ENCODE results near the gene POU3F3.

Gene POU3F3

DNA sequence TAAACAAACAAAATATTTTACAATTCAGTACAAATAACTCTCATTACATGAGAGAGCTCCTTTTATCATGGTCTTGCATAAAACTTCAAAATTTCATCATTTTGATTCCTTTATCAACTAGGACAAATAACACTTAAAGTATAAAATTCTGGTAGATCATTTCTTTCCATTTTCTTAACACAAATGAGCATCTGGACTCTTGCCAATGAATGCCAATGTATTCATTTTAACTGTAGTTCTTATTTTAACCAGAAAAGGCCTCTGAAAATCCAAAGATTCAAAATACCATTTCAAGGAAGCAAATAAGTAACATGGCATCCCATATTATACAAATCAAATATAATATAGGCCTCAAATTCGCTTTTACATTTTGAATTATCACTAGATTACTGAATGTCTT is 13.8 kb upstream of the POU3F3 start:
- TF ChIP-seq, protein P1, sequence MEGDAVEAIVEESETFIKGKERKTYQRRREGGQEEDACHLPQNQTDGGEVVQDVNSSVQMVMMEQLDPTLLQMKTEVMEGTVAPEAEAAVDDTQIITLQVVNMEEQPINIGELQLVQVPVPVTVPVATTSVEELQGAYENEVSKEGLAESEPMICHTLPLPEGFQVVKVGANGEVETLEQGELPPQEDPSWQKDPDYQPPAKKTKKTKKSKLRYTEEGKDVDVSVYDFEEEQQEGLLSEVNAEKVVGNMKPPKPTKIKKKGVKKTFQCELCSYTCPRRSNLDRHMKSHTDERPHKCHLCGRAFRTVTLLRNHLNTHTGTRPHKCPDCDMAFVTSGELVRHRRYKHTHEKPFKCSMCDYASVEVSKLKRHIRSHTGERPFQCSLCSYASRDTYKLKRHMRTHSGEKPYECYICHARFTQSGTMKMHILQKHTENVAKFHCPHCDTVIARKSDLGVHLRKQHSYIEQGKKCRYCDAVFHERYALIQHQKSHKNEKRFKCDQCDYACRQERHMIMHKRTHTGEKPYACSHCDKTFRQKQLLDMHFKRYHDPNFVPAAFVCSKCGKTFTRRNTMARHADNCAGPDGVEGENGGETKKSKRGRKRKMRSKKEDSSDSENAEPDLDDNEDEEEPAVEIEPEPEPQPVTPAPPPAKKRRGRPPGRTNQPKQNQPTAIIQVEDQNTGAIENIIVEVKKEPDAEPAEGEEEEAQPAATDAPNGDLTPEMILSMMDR (IDR thresholded peaks at IDR 0.05; ENCODE audit: control insufficient read depth, insufficient read depth, low read depth, low read length, missing control alignments): no peak
- no peak for DNase-seq (ENCODE audit: low read depth)
- no peak overlapping the region for H3K4me3 ChIP-seq (ENCODE audit: control insufficient read depth, low read depth, low read length)

DNA sequence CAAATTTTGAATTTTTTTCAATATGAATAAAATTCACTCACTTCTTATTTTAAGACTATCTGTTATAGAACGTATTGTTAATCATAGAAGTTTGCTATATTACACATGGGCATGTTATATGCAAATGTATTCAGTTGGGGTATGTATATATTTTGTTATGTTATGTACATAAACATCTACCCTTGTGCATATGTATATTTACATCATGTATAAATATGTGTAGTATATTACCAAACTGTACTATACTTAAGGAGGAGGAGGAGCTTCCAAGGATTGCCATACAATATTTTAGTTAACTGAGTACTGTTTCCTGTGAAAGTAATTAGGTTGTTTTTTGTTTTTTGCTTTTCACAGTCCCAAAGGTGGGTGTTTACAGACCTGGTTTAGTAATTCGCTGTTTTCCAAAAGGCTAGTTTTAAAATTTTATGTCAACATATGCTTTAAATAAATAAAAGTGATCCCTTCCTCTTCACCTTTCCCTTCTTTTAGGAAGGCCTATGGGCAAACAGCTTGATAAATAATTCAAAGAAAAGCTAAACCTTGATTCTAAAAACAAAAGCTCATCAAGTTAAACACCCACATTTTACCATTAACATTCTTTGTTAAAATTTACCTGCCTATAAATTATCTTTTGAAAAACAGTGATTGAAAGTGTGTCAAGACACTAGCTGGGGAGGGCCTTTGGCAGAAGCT is 12.9 kb upstream of the POU3F3 start:
- DNase-seq (ENCODE audit: low read depth): no peak
- TF ChIP-seq, protein P1 (IDR thresholded peaks at IDR 0.05; ENCODE audit: control insufficient read depth, insufficient read depth, low read depth, low read length, missing control alignments): no peak
- no peak overlapping the region for H3K4me3 ChIP-seq (ENCODE audit: control insufficient read depth, low read depth, low read length)

DNA sequence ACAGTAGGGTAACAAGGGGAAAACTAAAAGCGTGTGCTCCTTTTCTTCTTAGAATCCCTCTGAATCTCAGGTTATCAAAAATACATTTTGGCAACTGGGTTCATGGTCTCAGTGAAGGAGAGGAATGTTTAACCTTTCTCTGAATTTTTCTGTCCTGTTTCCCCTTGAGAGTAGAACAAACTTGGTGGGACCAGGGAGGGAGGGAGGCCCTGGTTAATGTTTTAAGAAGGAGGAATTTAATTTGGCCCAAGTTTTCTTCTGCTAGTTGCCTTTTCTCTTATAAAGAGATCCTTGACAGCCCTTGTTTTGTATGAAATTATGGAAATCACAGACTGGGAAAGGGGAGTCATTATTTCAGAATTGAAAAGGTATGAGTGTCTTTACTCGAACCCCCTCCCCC is 12.2 kb upstream of the POU3F3 start:
- no peak overlapping the region for H3K4me3 ChIP-seq (ENCODE audit: control insufficient read depth, low read depth, low read length)
- TF ChIP-seq, protein P1 (IDR thresholded peaks at IDR 0.05; ENCODE audit: control insufficient read depth, insufficient read depth, low read depth, low read length, missing control alignments): no peak
- DNase-seq (ENCODE audit: low read depth): no peak

DNA sequence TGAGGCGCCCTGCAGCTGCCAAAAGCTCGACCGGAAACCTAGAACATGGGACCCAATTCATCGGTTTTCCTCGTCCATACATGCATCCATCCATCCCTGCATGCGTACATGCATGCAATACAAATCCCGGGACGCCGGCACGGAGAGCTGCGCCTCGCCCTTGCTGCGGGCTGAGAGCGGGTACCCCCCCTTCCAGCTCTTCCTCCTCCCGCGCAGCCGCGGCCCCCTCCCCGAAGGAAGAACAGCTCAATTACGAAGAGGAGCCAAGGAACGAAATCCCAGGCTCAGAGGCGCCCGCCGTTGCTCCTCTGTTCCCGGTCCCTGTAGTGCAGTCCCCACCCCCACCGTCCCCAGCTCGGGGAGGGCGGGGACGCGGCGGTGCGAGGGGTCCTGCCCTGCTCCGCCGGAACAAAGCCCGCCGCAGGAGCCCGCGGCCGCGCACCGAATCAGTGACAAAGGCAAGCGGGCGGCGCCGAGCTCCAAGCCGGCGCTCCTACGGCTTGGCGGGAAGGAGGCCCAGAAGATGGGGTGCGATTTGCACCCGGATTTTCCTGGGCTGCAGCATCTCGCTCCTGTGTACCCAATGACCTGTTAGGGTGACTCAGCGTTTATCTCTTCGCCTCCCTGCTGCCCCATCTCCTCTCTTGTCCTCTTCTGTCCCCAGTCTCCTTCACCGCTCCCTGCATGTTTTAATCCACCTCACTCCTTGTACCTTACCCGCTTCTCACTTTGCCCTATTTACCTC is 8.9 kb upstream of the POU3F3 start:
- DNase-seq (ENCODE audit: low read depth): no peak
- H3K4me3 ChIP-seq (ENCODE audit: control insufficient read depth, low read depth, low read length): no peak overlapping the region
- TF ChIP-seq, protein P1 (IDR thresholded peaks at IDR 0.05; ENCODE audit: control insufficient read depth, insufficient read depth, low read depth, low read length, missing control alignments): no peak

DNA sequence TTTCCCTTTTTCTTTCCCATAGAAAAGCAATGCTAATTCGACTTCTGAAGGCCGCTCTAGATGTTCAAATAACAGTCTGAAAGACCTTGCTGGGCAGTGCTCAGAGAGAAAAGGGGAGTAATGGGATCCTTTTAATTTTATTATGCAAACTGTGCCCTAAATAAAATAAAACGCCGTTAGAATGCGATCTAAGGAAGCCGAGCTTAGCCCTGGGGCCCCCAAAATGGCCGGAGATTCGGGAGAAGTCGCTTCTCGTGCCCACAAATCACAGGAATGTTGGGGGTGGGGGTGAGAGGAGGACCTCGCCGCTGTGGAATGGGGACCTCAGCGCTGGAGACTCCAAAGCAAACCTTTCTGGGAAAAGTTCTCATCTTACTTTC is 8.4 kb upstream of the POU3F3 start:
- H3K4me3 ChIP-seq (ENCODE audit: control insufficient read depth, low read depth, low read length): no peak overlapping the region
- no peak for DNase-seq (ENCODE audit: low read depth)
- TF ChIP-seq, protein P1 (IDR thresholded peaks at IDR 0.05; ENCODE audit: control insufficient read depth, insufficient read depth, low read depth, low read length, missing control alignments): no peak

DNA sequence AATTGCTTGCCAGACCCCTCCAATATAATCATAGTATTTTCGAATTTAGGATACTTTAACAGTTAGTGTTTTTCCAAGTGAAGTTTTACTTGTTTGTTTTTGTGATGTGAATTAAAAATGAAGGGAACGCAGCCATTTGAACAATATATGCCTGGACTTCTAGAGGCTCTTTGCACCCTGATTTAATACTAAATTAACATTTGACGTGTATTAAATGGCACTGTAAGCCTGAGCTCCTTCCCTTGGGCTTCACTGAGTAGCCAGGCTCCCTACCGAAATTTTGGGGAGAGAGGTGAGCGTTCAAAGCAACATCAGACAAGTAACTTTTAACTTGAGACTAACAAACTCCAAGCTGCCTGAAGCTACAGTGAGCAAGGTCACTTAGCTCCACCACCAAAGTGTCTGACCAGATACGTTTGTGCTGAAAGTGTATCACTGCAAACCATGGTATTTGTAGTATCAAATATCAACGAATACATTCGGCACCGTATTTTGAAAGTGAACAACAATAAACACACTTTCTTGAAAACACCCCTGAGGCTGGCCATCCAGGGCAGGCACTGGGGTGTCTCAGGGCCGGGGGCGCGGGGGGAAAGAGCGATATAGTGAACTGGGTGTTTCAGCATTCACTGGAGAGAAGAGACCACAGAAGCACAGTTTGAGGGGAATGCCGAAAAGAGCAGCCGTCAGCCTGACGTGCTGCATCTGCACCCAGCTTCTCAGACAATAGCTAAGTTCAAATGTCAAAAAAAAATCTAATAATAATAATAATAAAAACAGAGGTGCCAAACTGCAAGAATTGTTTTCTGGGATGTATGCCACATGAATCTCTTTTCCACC is 7.7 kb upstream of the POU3F3 start:
- TF ChIP-seq, protein P1 (IDR thresholded peaks at IDR 0.05; ENCODE audit: control insufficient read depth, insufficient read depth, low read depth, low read length, missing control alignments): no peak
- DNase-seq (ENCODE audit: low read depth): no peak
- H3K4me3 ChIP-seq (ENCODE audit: control insufficient read depth, low read depth, low read length): no peak overlapping the region
